ENCODE results near the gene KIAA1217.

DNA sequence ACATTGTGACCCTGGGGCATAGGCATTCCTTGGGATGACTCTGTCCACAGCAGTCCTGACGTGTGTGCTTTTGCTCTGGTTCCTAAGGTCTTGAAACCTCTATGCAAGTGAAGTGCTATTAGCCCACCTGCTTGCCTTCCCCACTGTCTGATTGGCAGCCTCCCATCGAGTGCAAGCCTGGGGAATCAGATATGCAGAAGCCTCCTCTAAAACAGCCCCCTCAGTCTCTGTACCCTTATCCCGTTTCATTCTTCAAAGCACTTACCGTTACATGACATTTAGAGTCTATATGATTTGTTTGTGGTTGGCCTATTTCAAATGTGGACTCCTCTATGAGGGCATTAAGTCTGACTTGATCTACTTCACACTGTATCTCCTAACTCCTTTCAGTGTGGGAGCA lies 4.3 kb downstream of the KIAA1217 start:
- no peak for TF ChIP-seq EZH2 (IDR thresholded peaks at IDR 0.05; ENCODE audit: insufficient read depth, poor library complexity, severe bottlenecking)
- TF ChIP-seq EZH2phosphoT487 (IDR thresholded peaks at IDR 0.05; ENCODE audit: insufficient read depth, low read depth) = no peak

All from GM23248 (cell line).